Measurements from ENCODE around the gene CSMD2. TPM values are rescaled to one million over a fixed set of nuclear protein-coding genes. Genes with fewer than 3 reads are reported as not detected.

Gene CSMD2
- total RNA-seq, 4 donors from 2014 or later = 0.09 to 0.20 TPM; not detected in 2

GRCh38 chr1:33615546-33615945 lies 549.5 kb downstream of the CSMD2 start:
- Histone ChIP-seq H3K9me3 (no peaks in the 10 kb centered on the region), H3K4me1 (no peaks in the 10 kb centered on the region), H3K4me3 (no peak overlapping the region), H3K27me3 (peaks cover 0 to 6% (median 0%) of the 10 kb centered on the region in 3 donors), H3K36me3 (no peaks in the 10 kb centered on the region), H3K27ac (no peak overlapping the region)
- DNase-seq = no peak
- ATAC-seq = no peak
- TF ChIP-seq CTCF (IDR thresholded peaks at IDR 0.05 in 4 of 5, conservative IDR thresholded peaks at IDR 0.05 in 1 of 5) = no peak
- no peak for TF ChIP-seq POLR2A (IDR thresholded peaks at IDR 0.05)
- intact Hi-C loops (cut with DNase I; ENCODE audit: low total_unique reads) (no loop called here), in situ Hi-C loops (cut with MboI; ENCODE audit: low sequenced_read_pairs in 4 of 4) (loop anchor here in 1 of 4 donors (25.0 kb wide), 1 partner anchor 503 kb away; no protein-coding TSS in a partner anchor)

- TF ChIP-seq CTCF (IDR thresholded peaks at IDR 0.05 in 4 of 5, conservative IDR thresholded peaks at IDR 0.05 in 1 of 5) (no peak), POLR2A (IDR thresholded peaks at IDR 0.05) (no peak)
- ATAC-seq = no peak
- in situ Hi-C loops (cut with MboI; ENCODE audit: low sequenced_read_pairs in 4 of 4) = loop anchor here in 1 of 4 donors (25.0 kb wide), 1 partner anchor 499 kb away; no protein-coding TSS in a partner anchor
These were observed 554.1 kb downstream of the CSMD2 start for GRCh38 chr1:33610864-33611455.

GRCh38 chr1:33610391-33610790 lies 554.6 kb downstream of the CSMD2 start:
- in situ Hi-C loops (cut with MboI; ENCODE audit: low sequenced_read_pairs in 4 of 4) = loop anchor here in 1 of 4 donors (25.0 kb wide), 1 partner anchor 498 kb away; no protein-coding TSS in a partner anchor
- Histone ChIP-seq H3K27ac (no peak overlapping the region), H3K36me3 (no peaks in the 10 kb centered on the region), H3K4me1 (no peaks in the 10 kb centered on the region), H3K27me3 (peaks cover 0 to 6% (median 0%) of the 10 kb centered on the region in 3 donors), H3K9me3 (no peaks in the 10 kb centered on the region), H3K4me3 (no peak overlapping the region)
- no peak for DNase-seq
- no peak for TF ChIP-seq CTCF (IDR thresholded peaks at IDR 0.05 in 4 of 5, conservative IDR thresholded peaks at IDR 0.05 in 1 of 5)
- no peak for TF ChIP-seq POLR2A (IDR thresholded peaks at IDR 0.05)
- intact Hi-C loops (cut with DNase I; ENCODE audit: low total_unique reads) = loop anchor here (5.0 kb wide), 2 partner anchors 138 to 313 kb away; partner anchors contain the start of gene ZSCAN20
- ATAC-seq = no peak

More at GRCh38 chr1:33610864-33611455, 554.1 kb downstream of the CSMD2 start:
- Histone ChIP-seq H3K27me3 (peaks cover 0 to 6% (median 0%) of the 10 kb centered on the region in 3 donors), H3K36me3 (no peaks in the 10 kb centered on the region), H3K4me1 (no peaks in the 10 kb centered on the region), H3K9me3 (no peaks in the 10 kb centered on the region), H3K27ac (no peak overlapping the region), H3K4me3 (no peak overlapping the region)
- intact Hi-C loops (cut with DNase I; ENCODE audit: low total_unique reads) = loop anchor here (5.0 kb wide), 2 partner anchors 139 to 314 kb away; partner anchors contain the start of gene ZSCAN20
- DNase-seq = no peak

- Histone ChIP-seq H3K4me1 (no peaks in the 10 kb centered on the region), H3K27ac (no peak overlapping the region), H3K27me3 (peaks cover 0 to 2% (median 0%) of the 10 kb centered on the region in 3 donors), H3K36me3 (no peaks in the 10 kb centered on the region), H3K4me3 (no peak overlapping the region), H3K9me3 (no peaks in the 10 kb centered on the region)
- DNase-seq (no peak), ATAC-seq (no peak)
- in situ Hi-C loops (cut with MboI; ENCODE audit: low sequenced_read_pairs in 4 of 4) (loop anchor here in 1 of 4 donors (25.0 kb wide), 1 partner anchor 497 kb away; no protein-coding TSS in a partner anchor), intact Hi-C loops (cut with DNase I; ENCODE audit: low total_unique reads) (loop anchor here (5.0 kb wide), 2 partner anchors 137 to 312 kb away; partner anchors contain the start of gene ZSCAN20)
- no peak for TF ChIP-seq CTCF (IDR thresholded peaks at IDR 0.05 in 4 of 5, conservative IDR thresholded peaks at IDR 0.05 in 1 of 5)
- TF ChIP-seq POLR2A (IDR thresholded peaks at IDR 0.05) = no peak
These were observed 555.3 kb downstream of the CSMD2 start for GRCh38 chr1:33609739-33610138.

Measured in gastrocnemius medialis (tissue), 4 donors.